ENCODE measurements around the gene ZNF565. TPM values are rescaled to one million over a fixed set of nuclear protein-coding genes. Genes with fewer than 3 reads are reported as not detected.
A peak's percentile ranks its signal among the peaks of the same experiment; 100 is the strongest.
"Not testable (repeated sequence)": the region's sequence is repeated elsewhere in the genome, so short reads cannot be mapped to it uniquely, and the experiment has no call there.

ZNF565 gene
- total and polyA plus RNA-seq, 3 experiments from 2014 or later: 2.1 to 6.4 (median 2.5) TPM

- Mint-ChIP-seq H3K4me3 (no peak overlapping the region), H3K4me1 (no peaks in the 10 kb centered on the region), H3K36me3 (peaks cover 0 to 21% (median 1%) of the 10 kb centered on the region in 3 donors), H3K9me3 (peaks cover 0 to 60% (median 33%) of the 10 kb centered on the region in 5 donors), H3K27me3 (peaks cover 2 to 5% of the 10 kb centered on the region in 2 donors), H3K27ac (no peak overlapping the region)
- Histone ChIP-seq H3K27me3 (ENCODE audit: insufficient read depth, low read length, poor library complexity, severe bottlenecking) (no peaks in the 10 kb centered on the region), H3K4me3 (ENCODE audit: low read length) (no peak overlapping the region), H3K36me3 (ENCODE audit: insufficient read depth, low read length) (no peaks in the 10 kb centered on the region), H3K4me1 (ENCODE audit: insufficient read depth, low read length) (no peaks in the 10 kb centered on the region), H3K27ac (ENCODE audit: low read depth, low read length) (no peak overlapping the region), H3K9me3 (ENCODE audit: low read length) (no peaks in the 10 kb centered on the region)
- CTCF ChIA-PET: no interaction called here
- POLR2A ChIA-PET: no interaction called here
- DNase-seq: no peak
Observed at GRCh38 chr19:36254848-36255247, 40.4 kb upstream of the ZNF565 start.

- Mint-ChIP-seq H3K27me3 (peaks cover 0 to 2% of the 10 kb centered on the region in 2 donors), H3K4me1 (no peaks in the 10 kb centered on the region), H3K9me3 (peaks cover 0 to 65% (median 36%) of the 10 kb centered on the region in 5 donors), H3K27ac (no peak overlapping the region), H3K36me3 (peaks cover 0 to 25% (median 0%) of the 10 kb centered on the region in 3 donors), H3K4me3 (no peak overlapping the region)
- POLR2A ChIA-PET: no interaction called here
- CTCF ChIA-PET: no interaction called here
- no peak for DNase-seq
- H3K4me1 ChIP-seq (ENCODE audit: insufficient read depth, low read length): no peaks in the 10 kb centered on the region
- no peaks in the 10 kb centered on the region for H3K9me3 ChIP-seq (ENCODE audit: low read length)
- no peak overlapping the region for H3K4me3 ChIP-seq (ENCODE audit: low read length)
- H3K27ac ChIP-seq (ENCODE audit: low read depth, low read length): no peak overlapping the region
- H3K27me3 ChIP-seq (ENCODE audit: insufficient read depth, low read length, poor library complexity, severe bottlenecking): no peaks in the 10 kb centered on the region
- H3K36me3 ChIP-seq (ENCODE audit: insufficient read depth, low read length): no peaks in the 10 kb centered on the region
Observed at GRCh38 chr19:36252047-36252446, 37.6 kb upstream of the ZNF565 start.

GRCh38 chr19:36246006-36246481 lies 31.6 kb upstream of the ZNF565 start:
- Histone ChIP-seq H3K9me3 (ENCODE audit: low read length) (peaks cover 14% of the 10 kb centered on the region), H3K4me1 (ENCODE audit: insufficient read depth, low read length) (no peaks in the 10 kb centered on the region), H3K27me3 (ENCODE audit: insufficient read depth, low read length, poor library complexity, severe bottlenecking) (no peaks in the 10 kb centered on the region), H3K27ac (ENCODE audit: low read depth, low read length) (no peak overlapping the region), H3K36me3 (ENCODE audit: insufficient read depth, low read length) (no peaks in the 10 kb centered on the region), H3K4me3 (ENCODE audit: low read length) (no peak overlapping the region)
- no peak for DNase-seq
- POLR2A ChIA-PET: no interaction called here
- H3K4me1 Mint-ChIP-seq: peaks cover 0 to 6% (median 6%) of the 10 kb centered on the region in 3 donors
- H3K4me3 Mint-ChIP-seq: peak overlapping the region in 3 of 7 donors; percentile 32 to 44 (median 37)
- no peak overlapping the region for H3K27ac Mint-ChIP-seq
- CTCF ChIA-PET: no interaction called here
- H3K9me3 Mint-ChIP-seq: peaks cover 10 to 74% (median 54%) of the 10 kb centered on the region in 5 donors
- peaks cover 1 to 21% (median 4%) of the 10 kb centered on the region in 3 donors for H3K36me3 Mint-ChIP-seq
- peaks cover 0 to 7% of the 10 kb centered on the region in 2 donors for H3K27me3 Mint-ChIP-seq

DNA sequence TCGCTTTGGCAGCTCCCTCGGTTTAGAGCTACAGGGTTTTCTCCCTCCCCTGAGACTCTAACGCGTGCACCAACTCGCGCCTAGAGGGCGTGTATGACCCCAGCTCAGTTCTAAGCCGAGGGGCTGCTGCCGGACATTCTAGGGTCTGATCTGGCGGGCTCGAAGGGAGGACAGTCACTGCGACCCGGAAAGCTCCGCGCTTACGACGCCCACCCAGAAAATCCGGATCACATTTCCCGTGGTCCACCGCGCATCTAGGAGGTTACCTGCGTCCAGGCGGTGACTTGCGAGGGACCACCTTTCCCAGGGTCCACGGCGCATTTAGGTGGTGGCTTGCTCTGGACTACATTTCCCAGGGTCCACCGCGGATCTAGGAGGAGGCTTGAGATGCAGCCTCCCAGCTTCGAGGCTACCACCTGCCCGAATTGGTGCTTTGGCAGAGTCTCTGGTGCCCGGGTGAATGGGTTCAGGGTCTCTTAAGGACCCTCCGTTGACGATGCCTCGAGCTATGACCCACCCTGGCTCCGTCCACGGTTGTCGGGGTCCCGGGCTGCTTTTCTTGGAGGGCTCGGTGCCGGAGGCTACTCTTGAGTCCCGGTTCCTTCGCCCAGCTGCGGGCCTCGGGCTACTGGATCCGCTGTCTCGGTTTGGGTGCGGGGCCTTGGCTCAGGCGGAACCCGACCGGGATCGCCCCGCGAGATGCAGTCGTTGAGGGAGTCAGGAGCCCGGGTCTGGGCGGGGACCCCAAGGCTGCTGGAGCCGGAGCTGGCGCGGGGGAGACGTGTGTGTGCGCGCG lies 30.9 kb upstream of the ZNF565 start:
- Mint-ChIP-seq H3K27ac (no peak overlapping the region), H3K4me3 (peak overlapping the region in 1 of 7 donors; percentile 37), H3K36me3 (peaks cover 1 to 21% (median 4%) of the 10 kb centered on the region in 3 donors), H3K4me1 (peaks cover 0 to 6% (median 6%) of the 10 kb centered on the region in 3 donors), H3K9me3 (peaks cover 10 to 77% (median 60%) of the 10 kb centered on the region in 5 donors), H3K27me3 (peaks cover 0 to 7% of the 10 kb centered on the region in 2 donors)
- peaks cover 15% of the 10 kb centered on the region for H3K9me3 ChIP-seq (ENCODE audit: low read length)
- no peaks in the 10 kb centered on the region for H3K36me3 ChIP-seq (ENCODE audit: insufficient read depth, low read length)
- POLR2A ChIA-PET: no interaction called here
- no peak overlapping the region for H3K27ac ChIP-seq (ENCODE audit: low read depth, low read length)
- no peaks in the 10 kb centered on the region for H3K4me1 ChIP-seq (ENCODE audit: insufficient read depth, low read length)
- DNase-seq: no peak
- H3K27me3 ChIP-seq (ENCODE audit: insufficient read depth, low read length, poor library complexity, severe bottlenecking): no peaks in the 10 kb centered on the region
- CTCF ChIA-PET: no interaction called here
- H3K4me3 ChIP-seq (ENCODE audit: low read length): no peak overlapping the region

- H3K27ac Mint-ChIP-seq: no peak overlapping the region
- no peaks in the 10 kb centered on the region for H3K4me1 ChIP-seq (ENCODE audit: insufficient read depth, low read length)
- CTCF ChIA-PET: no interaction called here
- H3K27ac ChIP-seq (ENCODE audit: low read depth, low read length): no peak overlapping the region
- peaks cover 0 to 7% of the 10 kb centered on the region in 2 donors for H3K27me3 Mint-ChIP-seq
- peaks cover 16 to 82% (median 69%) of the 10 kb centered on the region in 5 donors for H3K9me3 Mint-ChIP-seq
- H3K27me3 ChIP-seq (ENCODE audit: insufficient read depth, low read length, poor library complexity, severe bottlenecking): no peaks in the 10 kb centered on the region
- H3K9me3 ChIP-seq (ENCODE audit: low read length): peaks cover 20% of the 10 kb centered on the region
- no peaks in the 10 kb centered on the region for H3K36me3 ChIP-seq (ENCODE audit: insufficient read depth, low read length)
- POLR2A ChIA-PET: no interaction called here
- H3K4me3 Mint-ChIP-seq: no peak overlapping the region
- no peak overlapping the region for H3K4me3 ChIP-seq (ENCODE audit: low read length)
- H3K36me3 Mint-ChIP-seq: peaks cover 6 to 33% (median 6%) of the 10 kb centered on the region in 3 donors
- peaks cover 0 to 6% (median 6%) of the 10 kb centered on the region in 3 donors for H3K4me1 Mint-ChIP-seq
- DNase-seq: no peak
Observed at GRCh38 chr19:36244066-36244465, 29.6 kb upstream of the ZNF565 start.

DNA sequence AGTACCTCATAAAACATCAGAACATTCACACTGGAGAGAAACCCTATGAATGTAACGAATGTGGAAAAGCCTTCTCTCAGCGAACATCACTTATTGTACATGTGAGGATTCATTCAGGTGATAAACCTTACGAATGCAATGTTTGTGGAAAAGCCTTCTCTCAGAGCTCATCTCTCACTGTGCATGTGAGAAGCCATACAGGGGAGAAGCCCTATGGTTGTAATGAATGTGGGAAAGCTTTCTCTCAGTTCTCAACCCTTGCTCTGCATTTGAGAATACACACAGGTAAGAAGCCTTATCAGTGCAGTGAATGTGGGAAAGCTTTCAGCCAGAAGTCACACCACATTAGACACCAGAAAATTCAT lies 22.5 kb upstream of the ZNF565 start:
- peaks cover 48% of the 10 kb centered on the region for H3K36me3 ChIP-seq (ENCODE audit: insufficient read depth, low read length)
- no peak for DNase-seq
- H3K27ac Mint-ChIP-seq: no peak overlapping the region
- H3K4me3 Mint-ChIP-seq: no peak overlapping the region
- H3K4me1 ChIP-seq (ENCODE audit: insufficient read depth, low read length): no peaks in the 10 kb centered on the region
- H3K9me3 ChIP-seq (ENCODE audit: low read length): peaks cover 53% of the 10 kb centered on the region
- H3K27me3 Mint-ChIP-seq: peaks cover 0 to 2% of the 10 kb centered on the region in 2 donors
- H3K36me3 Mint-ChIP-seq: peaks cover 44 to 80% (median 71%) of the 10 kb centered on the region in 3 donors
- ChIA-PET CTCF (no interaction called here), POLR2A (no interaction called here)
- H3K9me3 Mint-ChIP-seq: peaks cover 21 to 95% (median 88%) of the 10 kb centered on the region in 5 donors
- peak overlapping the region; percentile 1 for H3K4me3 ChIP-seq (ENCODE audit: low read length)
- H3K4me1 Mint-ChIP-seq: peaks cover 0 to 5% (median 0%) of the 10 kb centered on the region in 3 donors
- H3K27ac ChIP-seq (ENCODE audit: low read depth, low read length): no peak overlapping the region
- H3K27me3 ChIP-seq (ENCODE audit: insufficient read depth, low read length, poor library complexity, severe bottlenecking): no peaks in the 10 kb centered on the region

DNA sequence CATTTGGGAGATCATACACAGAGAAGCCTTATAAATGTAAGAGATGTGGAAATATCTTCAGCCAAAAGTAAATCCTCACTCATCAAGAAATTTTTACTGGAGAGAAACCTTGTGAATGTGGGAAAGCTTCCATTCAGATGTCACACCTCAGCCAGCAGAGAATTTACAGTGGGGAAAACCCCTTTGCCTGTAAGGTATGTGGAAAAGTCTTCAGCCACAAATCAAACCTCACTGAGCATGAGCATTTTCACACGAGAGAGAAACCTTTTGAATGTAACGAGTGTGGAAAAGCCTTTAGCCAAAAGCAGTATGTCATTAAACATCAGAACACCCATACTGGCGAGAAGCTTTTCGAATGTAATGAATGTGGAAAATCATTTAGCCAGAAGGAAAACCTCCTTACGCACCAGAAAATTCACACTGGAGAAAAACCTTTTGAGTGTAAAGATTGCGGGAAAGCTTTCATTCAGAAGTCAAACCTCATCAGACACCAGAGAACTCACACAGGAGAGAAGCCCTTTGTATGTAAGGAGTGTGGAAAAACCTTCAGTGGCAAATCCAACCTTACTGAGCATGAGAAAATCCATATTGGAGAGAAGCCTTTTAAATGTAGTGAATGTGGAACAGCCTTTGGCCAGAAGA lies 22.0 kb upstream of the ZNF565 start:
- Mint-ChIP-seq H3K4me1 (peaks cover 0 to 3% (median 0%) of the 10 kb centered on the region in 3 donors), H3K9me3 (peaks cover 18 to 94% (median 86%) of the 10 kb centered on the region in 5 donors), H3K27ac (no peak overlapping the region), H3K4me3 (no peak overlapping the region), H3K36me3 (peaks cover 46 to 82% (median 74%) of the 10 kb centered on the region in 3 donors), H3K27me3 (peaks cover 0 to 2% of the 10 kb centered on the region in 2 donors)
- POLR2A ChIA-PET: no interaction called here
- CTCF ChIA-PET: no interaction called here
- Histone ChIP-seq H3K4me3 (ENCODE audit: low read length) (peak overlapping the region; percentile 1), H3K4me1 (ENCODE audit: insufficient read depth, low read length) (no peaks in the 10 kb centered on the region), H3K9me3 (ENCODE audit: low read length) (peaks cover 53% of the 10 kb centered on the region), H3K27ac (ENCODE audit: low read depth, low read length) (no peak overlapping the region), H3K36me3 (ENCODE audit: insufficient read depth, low read length) (peaks cover 53% of the 10 kb centered on the region), H3K27me3 (ENCODE audit: insufficient read depth, low read length, poor library complexity, severe bottlenecking) (no peaks in the 10 kb centered on the region)
- no peak for DNase-seq

- H3K36me3 Mint-ChIP-seq: peaks cover 61 to 93% (median 89%) of the 10 kb centered on the region in 3 donors
- H3K9me3 ChIP-seq (ENCODE audit: low read length): peaks cover 45% of the 10 kb centered on the region
- H3K4me3 ChIP-seq (ENCODE audit: low read length); DNase-seq; H3K27me3 ChIP-seq (ENCODE audit: insufficient read depth, low read length, poor library complexity, severe bottlenecking); H3K27me3 Mint-ChIP-seq; H3K27ac ChIP-seq (ENCODE audit: low read depth, low read length); H3K4me1 ChIP-seq (ENCODE audit: insufficient read depth, low read length); H3K27ac Mint-ChIP-seq; POLR2A ChIA-PET; CTCF ChIA-PET: not testable (repeated sequence)
- H3K9me3 Mint-ChIP-seq: peaks cover 12 to 86% (median 69%) of the 10 kb centered on the region in 5 donors
- H3K36me3 ChIP-seq (ENCODE audit: insufficient read depth, low read length): peaks cover 79% of the 10 kb centered on the region
- peaks cover 7 to 11% (median 8%) of the 10 kb centered on the region in 3 donors for H3K4me1 Mint-ChIP-seq
- H3K4me3 Mint-ChIP-seq: peak overlapping the region in 2 of 7 donors; percentile 15 to 50
Observed at GRCh38 chr19:36233626-36234025, 19.2 kb upstream of the ZNF565 start.

Measured in CD8-positive, alpha-beta memory T cell (primary cell).